HG02759 (cell line): ENCODE results near the gene CPNE2.

ENCODE experiments used
- ATAC-seq: cut with Tn5 transposase; IDR thresholded peaks from one replicate; pipeline ENCODE4 v1.9.1; 2021; ENCODE audit warnings: mild to moderate bottlenecking, moderate library complexity; ENCODE audit not compliant: unreplicated experiment

The CPNE2 gene

DNA sequence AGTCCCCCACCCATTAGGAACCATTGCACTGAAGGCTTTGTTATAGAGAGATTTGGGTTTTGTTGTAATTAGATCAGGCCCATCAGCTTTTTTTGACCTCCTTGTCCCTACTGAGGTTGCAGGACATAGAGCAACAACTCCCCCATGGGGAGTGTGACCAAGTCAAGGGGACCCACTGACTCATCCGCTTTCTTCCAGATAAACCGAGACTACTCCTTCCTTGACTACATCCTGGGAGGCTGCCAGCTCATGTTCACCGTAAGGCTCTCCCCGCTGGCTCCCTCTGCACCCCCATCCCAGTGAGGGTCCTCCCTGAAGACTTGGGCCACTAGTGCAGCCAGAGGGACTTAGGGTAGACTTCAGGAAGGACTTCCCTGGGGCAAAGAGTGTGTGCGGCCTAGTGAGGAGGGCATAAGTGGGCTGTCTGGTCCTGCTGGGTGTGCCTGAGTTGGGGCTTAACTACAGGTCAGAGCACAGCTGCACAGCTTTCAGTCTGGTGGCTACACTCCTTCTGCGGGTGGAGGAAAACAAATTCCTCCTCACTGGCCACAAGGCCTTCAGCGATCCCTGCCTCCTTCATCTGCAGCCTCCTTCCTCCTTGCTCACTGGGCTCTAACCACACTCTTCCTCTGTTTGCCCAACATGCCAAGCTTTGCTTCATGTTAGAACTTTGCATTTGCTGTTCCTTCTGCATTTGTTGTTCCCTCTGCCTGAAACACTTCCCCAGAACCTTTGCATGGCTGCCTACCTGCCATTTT is 31.0 kb downstream of the CPNE2 start:
- ATAC-seq = no peak

- no peak for ATAC-seq
These were observed 31.7 kb downstream of the CPNE2 start for GRCh38 chr16:57123974-57124674.

DNA sequence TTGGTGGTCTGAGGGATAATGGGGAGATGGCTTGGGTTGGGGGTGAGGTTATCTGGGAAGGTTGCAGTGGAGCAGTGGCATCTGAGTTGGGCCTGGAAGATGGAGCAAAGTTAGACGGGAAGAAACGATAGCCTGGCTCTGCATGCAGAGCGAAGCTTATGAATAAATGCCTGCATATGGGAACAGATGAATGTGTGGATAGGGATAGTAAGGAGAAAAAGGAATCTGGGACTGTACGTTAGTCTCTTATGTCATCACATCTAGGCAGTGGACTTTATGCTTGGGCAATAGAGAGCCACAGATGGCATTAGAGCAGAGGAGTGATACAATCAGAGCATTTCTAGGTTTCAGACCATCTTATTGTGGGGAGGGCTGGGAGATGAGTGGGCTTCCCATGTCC is 33.0 kb downstream of the CPNE2 start:
- ATAC-seq = no peak

DNA sequence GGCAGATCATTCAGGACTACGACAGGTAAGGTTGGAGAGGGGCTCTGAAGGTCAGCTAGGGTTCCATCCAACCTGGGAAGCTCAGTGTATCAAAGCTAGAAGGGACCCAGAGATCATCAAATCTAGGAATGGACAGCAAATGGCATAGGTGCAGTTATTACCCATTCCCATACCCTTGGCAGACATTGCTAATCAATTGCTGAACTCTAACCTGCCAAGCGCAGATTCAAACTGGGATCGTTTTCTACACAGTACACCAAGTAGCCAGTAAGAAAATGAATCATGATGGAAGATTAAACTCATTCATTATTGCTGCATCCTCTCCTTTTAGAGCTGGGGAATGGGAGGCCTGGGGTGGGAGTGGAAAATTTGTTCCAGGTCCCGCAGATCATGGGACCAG is 33.6 kb downstream of the CPNE2 start:
- no peak for ATAC-seq

GRCh38 chr16:57126411-57126810 is 34.0 kb downstream of the CPNE2 start:
- ATAC-seq = no peak

DNA sequence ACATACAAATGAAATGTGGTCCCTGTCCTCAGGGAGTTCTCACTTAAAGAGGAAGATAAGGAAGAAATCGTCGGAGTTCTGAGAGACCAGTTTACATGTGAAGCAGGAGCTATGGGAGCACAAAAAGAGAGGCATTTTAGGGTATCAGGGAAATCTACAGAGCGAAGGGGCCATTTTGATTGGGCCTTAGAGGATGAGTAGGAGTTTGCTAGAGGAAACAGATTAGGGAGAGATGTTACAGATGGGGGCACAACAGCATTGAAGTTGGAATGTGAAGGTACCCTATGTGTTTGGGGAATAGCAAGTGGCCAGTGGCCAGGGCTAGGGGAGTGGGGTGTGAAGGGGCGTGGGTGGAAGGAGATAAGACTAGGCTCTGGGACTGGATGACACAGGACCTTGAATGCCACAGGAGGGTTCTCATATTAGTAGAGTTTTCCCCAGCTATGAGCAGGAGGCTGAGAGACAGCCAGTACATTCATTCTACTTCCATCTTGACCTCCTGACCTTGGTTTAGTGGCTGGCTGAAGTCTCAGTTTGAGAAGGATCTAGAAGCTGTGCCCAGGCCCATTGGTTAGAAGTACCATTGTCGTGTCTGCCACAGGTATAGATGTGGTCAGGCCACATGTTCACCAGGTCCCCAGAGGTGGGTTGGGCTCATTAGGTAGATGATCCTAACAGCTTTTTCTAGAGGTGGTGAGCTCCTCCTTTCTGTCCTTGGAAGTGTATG is 34.8 kb downstream of the CPNE2 start:
- peak; percentile 42 for ATAC-seq

DNA sequence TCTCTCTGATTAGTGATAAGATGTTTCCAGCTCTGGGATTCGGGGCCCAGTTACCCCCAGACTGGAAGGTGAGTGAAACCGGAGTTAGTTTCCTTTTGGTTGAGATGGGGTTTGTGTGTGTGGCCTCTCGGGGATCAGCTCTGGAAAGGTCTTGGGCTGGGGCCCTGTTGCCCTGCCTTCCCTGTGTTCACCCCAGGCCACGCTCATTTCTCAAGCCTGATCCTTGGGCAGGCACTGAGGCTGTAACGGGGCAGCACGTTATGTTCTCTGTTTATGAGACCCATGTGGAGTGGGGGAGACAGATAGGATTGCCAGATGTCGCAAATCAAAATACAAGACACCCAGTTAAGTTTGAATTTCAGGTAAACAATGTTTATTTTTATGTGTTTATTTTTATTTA is 35.5 kb downstream of the CPNE2 start:
- ATAC-seq = no peak

- peak; percentile 60 for ATAC-seq
These were observed 36.5 kb downstream of the CPNE2 start for GRCh38 chr16:57128771-57129389.

DNA sequence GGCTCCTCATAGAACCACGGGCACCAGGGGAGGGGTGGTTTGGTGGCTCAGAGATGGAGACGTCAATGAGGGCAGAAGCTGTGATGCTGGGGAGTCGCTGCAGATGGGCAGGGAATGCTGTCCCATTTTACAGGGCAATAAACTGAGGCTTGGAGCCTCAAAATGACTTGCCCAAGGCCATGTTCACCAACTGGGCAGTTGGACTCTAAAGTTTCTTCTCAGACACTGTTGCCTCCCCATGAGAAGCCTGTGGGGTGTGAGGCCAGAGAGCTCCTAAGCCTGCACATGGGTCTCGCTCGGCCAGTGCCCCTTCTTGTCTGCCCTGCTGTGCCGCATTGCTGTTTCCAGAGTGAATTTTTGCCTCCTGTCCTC is 38.6 kb downstream of the CPNE2 start:
- ATAC-seq = no peak

GRCh38 chr16:57131351-57131970 is 39.1 kb downstream of the CPNE2 start:
- no peak for ATAC-seq

DNA sequence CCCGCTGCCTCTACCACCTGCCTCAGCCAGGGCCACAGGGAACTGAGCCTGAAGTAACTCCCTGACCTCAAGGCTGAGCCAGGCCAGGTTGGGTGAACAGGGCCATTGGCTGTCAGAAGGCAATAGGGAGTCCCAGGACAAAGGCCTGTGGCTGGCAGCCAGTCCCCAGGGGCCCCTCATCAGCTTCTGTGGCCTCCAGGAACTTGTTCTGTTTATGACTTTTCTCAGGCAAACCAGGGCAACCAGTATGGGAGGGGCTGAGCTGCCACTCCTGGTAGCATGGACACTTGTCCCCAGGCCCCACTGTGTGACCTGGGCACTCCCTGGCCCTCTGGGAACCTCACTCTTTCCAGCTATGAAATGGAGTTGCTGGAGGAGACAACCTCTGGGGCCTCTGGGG is 40.1 kb downstream of the CPNE2 start:
- no peak for ATAC-seq

GRCh38 chr16:57133031-57133430 is 40.6 kb downstream of the CPNE2 start:
- ATAC-seq = no peak

- no peak for ATAC-seq
These were observed 41.5 kb downstream of the CPNE2 start for GRCh38 chr16:57133886-57134285.

- ATAC-seq = no peak
These were observed 42.6 kb downstream of the CPNE2 start for GRCh38 chr16:57134982-57135381.

DNA sequence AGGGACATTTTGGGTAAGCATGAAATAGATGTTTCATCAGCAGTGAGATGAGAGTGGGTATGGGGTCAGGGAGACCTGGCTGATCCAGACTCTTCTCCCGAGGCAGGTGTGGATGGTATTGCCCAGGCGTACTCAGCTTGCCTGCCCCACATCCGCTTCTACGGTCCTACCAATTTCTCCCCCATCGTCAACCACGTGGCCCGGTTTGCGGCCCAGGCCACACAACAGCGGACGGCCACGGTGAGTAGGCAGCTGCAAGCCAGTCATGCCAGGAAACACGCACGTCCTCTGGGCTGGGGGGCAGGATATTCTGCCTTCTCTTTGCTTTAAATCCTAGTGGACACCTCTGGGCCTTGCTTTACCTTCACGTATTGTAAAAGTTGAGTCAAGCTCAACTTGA is 44.7 kb downstream of the CPNE2 start:
- no peak for ATAC-seq

GRCh38 chr16:57137566-57138273 is 45.3 kb downstream of the CPNE2 start:
- no peak for ATAC-seq

GRCh38 chr16:57138281-57138935 is 46.0 kb downstream of the CPNE2 start:
- ATAC-seq = no peak

DNA sequence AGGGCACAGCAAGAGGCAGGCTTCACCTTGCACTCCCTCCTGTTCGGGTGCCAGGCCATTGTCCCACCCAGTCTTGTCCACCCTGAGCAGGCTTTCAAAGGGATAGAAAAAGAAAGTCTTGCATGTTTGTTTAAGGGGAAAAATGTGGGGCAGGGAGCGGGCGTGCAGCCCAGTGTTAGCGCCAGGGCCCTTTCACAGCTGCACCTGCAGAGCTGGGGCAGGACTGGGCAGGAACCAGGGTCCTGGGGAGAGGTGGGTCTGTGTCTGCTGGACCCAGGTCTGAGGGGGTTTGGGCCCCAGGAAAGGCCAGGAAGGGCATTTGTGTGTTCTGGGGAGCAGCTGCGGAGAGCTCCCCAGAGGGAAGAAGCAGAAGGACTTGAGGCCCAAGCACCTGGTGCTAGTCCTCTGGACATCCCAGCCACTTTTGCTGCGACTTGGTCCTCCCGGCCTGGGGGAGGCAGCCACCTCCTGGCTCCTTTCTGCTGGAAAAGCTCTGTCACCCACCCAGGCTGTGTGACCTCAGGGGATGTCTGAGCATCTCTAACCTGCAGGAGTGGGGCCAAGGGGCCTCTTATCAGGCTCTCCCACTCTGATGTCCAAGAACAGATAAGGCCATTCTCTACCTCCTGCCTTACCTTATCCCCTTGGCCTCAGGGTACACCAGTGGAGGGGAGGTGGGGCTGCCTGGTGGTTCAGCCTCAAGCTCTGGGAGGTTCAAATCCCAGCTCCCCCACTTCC is 48.7 kb downstream of the CPNE2 start:
- no peak for ATAC-seq
